Activated T-helper 1 cell treated with anti-CD3 and anti-CD28 coated beads, Interleukin-12 subunit alpha, Interleukin-12 subunit beta, Interleukin-2, Interleukin-4 antibody, amounts not matched to agents 30 ng/mL and 10 ng/mL and 1 ng/mL, durations not matched to agents 14 hours and 24 hours and 36 hours (primary cell): ENCODE measurements around the gene DNAAF5. TPM values are rescaled to one million over a fixed set of nuclear protein-coding genes. Genes with fewer than 3 reads are reported as not detected.
"Not testable (repeated sequence)": the region's sequence is repeated elsewhere in the genome, so short reads cannot be mapped to it uniquely, and the experiment has no call there.

ENCODE experiments used
- DNase-seq: peaks from one replicate; pipeline ENCODE4 v3.0.0; 2021; ENCODE audit warnings: low spot score
- H3K27ac Mint-ChIP-seq: one replicate; pipeline ENCODE4 v1.8.0; 2021; ENCODE audit warnings: mild to moderate bottlenecking, mixed read lengths
- H3K27me3 Mint-ChIP-seq: one replicate; pipeline ENCODE4 v1.8.0; 2022; ENCODE audit warnings: mild to moderate bottlenecking, moderate library complexity, mixed read lengths; ENCODE audit not compliant: insufficient read depth
- H3K36me3 Mint-ChIP-seq: one replicate; pipeline ENCODE4 v1.8.0; 2021; ENCODE audit warnings: low read depth, mixed read lengths
- H3K4me1 Mint-ChIP-seq: one replicate; pipeline ENCODE4 v1.8.0; 2021; ENCODE audit warnings: low read depth, mixed read lengths
- H3K4me3 Mint-ChIP-seq: one replicate; pipeline ENCODE4 v1.8.0; 2021; ENCODE audit warnings: mild to moderate bottlenecking, moderate library complexity, mixed read lengths
- H3K9me3 Mint-ChIP-seq: one replicate; pipeline ENCODE4 v1.8.0; 2021; ENCODE audit warnings: mixed read lengths
- intact Hi-C: fragments of 100-400 bp; cut with micrococcal nuclease; formaldehyde crosslinking; loops from one replicate; pipeline ENCODE4 v1.15.1; 2024
- total RNA-seq: library from RNA; stranded (reverse); gene quantifications from 2 replicates; pipeline ENCODE4 v1.2.3, GENCODE V29; 2022

Gene DNAAF5
- total RNA-seq, 1 donor from 2014 or later, result 42.7 TPM

DNA sequence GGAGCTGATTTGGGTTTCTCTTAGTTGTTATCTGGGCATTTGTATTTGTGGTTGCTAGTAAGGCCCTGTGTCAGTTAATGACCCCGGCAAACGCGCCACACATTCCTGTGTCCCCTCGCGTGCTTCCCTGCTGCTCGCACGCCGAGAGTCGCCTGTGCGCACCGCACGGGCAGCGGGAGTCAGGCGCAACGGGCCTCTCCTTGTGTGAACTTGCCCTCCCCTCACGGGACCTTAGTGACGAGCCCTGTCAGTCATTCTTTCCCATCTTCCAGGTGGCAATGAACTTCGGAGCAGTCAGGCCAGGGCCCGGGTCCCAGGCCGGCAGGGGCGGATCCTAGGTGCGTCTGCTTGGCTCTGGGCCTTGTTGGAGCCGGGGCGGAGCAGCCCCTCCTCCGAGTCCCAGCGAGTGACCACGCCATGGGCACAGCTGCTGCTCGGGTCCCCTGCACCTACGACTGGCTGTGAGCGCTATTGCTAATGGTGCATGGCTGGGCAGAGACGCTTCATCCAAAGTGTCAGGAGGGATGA, 13.0 kb downstream of the DNAAF5 start:
- Mint-ChIP-seq H3K9me3 (no peaks in the 10 kb centered on the region), H3K36me3 (peaks cover 29% of the 10 kb centered on the region), H3K4me1 (peaks cover 10% of the 10 kb centered on the region), H3K27ac (no peak overlapping the region), H3K4me3 (no peak overlapping the region), H3K27me3 (no peaks in the 10 kb centered on the region)
- no peak for DNase-seq
- intact Hi-C loops, result no loop called here

DNA sequence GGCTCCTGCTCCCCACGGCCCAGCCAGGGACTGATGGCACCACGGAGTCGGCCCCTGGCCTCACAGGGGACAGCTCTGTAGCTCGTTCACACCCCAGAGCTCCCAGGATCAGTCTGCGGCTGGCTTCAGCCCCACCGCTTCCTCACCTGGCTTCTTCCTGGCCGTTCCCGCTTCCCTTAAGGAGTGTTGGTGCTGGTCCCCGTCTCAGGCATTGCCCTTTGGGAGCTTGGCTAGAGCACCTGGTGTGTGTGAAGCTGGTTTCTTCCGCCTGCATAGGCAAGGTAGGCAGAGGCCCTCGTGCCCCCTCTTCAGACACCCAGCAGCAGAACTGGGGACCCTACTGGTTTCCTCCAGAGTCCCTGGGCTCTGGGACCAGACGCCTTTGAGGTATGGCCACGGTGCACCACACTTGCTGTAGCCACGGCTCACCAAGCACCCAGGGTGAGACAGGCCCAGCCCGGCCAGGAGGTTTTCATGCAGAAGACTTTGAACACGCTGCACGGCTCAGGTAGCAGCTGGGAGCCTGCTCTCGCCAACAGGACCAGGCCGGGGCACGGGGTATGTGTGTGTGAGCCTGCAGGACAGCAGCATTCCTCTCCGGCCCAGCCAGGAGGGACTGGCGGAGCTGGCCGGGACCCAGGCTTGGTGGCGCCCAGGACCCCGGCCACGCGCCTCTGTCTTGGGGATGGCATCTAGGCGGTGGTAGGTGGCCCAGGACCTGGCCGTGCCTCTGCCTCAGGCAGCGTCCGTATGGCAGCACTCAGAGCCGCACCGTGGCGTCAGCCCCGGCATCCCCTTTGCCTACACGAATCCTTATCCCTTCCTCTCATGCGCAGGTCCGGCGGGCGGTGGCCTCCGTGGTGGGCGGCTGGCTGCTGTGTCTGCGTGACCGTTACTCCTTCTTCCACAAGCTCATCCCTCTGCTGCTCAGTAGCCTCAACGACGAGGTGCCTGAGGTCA, 13.8 kb downstream of the DNAAF5 start:
- H3K4me3 Mint-ChIP-seq, result no peak overlapping the region
- H3K4me1 Mint-ChIP-seq, result peaks cover 10% of the 10 kb centered on the region
- DNase-seq, result no peak
- intact Hi-C loops, result no loop called here
- H3K9me3 Mint-ChIP-seq, result no peaks in the 10 kb centered on the region
- H3K27me3 Mint-ChIP-seq, result no peaks in the 10 kb centered on the region
- peaks cover 34% of the 10 kb centered on the region for H3K36me3 Mint-ChIP-seq
- H3K27ac Mint-ChIP-seq, result no peak overlapping the region

DNA sequence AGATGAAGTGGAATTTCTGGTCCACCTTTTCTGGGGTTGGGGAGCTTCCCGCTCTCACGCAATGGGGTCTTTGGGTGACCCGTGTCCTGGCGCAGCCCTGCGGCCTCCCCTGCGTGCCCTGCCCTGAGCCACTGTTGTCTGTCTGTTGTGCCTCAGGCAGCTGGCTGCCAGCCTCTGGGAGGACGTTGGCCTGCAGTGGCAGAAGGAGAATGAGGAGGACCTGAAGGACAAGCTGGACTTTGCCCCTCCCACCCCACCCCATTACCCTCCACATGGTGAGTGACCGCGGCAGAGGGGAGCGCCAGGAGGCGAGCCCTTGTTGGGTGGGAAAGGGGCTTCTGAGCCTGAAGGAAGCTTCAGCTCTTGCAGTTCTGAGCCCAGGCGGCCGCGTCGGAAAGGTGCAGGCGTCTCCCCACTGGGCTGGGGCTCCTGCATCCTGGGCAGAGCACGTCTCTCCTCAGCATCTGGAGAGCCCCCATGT, 14.7 kb downstream of the DNAAF5 start:
- H3K27me3 Mint-ChIP-seq, result no peaks in the 10 kb centered on the region
- peaks cover 10% of the 10 kb centered on the region for H3K4me1 Mint-ChIP-seq
- no peaks in the 10 kb centered on the region for H3K9me3 Mint-ChIP-seq
- DNase-seq, result no peak
- no peak overlapping the region for H3K4me3 Mint-ChIP-seq
- no peak overlapping the region for H3K27ac Mint-ChIP-seq
- intact Hi-C loops, result no loop called here
- H3K36me3 Mint-ChIP-seq, result peaks cover 36% of the 10 kb centered on the region

DNA sequence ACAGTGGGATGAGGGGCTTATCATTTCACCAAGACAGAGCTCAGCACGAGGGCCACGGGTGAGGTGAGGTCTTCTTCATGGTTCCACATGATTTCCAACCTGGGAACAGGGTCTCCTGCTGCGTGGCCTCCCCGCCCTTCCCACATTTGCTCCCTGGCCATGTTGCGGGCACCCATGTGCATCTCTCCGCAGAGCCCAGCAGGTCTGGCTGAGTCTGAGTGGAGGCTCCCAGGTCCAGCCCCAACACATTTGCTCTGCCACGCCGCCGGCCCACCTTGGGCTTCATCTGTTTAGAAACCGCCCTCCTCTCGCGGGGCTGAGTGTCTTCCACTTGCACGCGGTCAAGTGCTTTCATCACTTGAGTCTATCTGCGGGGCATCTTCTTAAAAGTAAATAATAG, 15.4 kb downstream of the DNAAF5 start:
- Mint-ChIP-seq H3K4me3 (no peak overlapping the region), H3K36me3 (peaks cover 36% of the 10 kb centered on the region), H3K27ac (no peak overlapping the region), H3K9me3 (no peaks in the 10 kb centered on the region), H3K27me3 (no peaks in the 10 kb centered on the region), H3K4me1 (peaks cover 10% of the 10 kb centered on the region)
- intact Hi-C loops, result no loop called here
- no peak for DNase-seq

DNA sequence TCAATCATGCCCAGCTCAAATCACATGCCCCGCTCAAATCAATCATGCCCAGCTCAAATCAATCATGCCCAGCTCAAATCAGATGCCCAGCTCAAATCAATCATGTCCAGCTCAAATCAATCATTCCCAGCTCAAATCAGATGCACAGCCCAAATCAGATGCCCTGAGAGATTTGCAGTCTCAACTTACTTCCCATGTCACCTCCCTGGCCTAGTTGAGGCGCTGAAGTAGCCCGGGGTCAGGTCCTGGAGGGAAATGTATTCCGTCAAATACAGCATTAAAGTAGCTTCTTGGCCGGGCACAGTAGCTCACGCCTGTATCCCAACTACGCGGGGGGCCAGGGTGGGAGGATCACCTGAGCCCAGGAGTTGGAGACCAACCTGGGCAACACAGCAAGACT, 16.3 kb downstream of the DNAAF5 start:
- Mint-ChIP-seq H3K4me1 (peaks cover 5% of the 10 kb centered on the region), H3K27me3 (no peaks in the 10 kb centered on the region), H3K4me3 (no peak overlapping the region), H3K27ac (no peak overlapping the region), H3K36me3 (peaks cover 31% of the 10 kb centered on the region), H3K9me3 (no peaks in the 10 kb centered on the region)
- intact Hi-C loops, result no loop called here
- no peak for DNase-seq

DNA sequence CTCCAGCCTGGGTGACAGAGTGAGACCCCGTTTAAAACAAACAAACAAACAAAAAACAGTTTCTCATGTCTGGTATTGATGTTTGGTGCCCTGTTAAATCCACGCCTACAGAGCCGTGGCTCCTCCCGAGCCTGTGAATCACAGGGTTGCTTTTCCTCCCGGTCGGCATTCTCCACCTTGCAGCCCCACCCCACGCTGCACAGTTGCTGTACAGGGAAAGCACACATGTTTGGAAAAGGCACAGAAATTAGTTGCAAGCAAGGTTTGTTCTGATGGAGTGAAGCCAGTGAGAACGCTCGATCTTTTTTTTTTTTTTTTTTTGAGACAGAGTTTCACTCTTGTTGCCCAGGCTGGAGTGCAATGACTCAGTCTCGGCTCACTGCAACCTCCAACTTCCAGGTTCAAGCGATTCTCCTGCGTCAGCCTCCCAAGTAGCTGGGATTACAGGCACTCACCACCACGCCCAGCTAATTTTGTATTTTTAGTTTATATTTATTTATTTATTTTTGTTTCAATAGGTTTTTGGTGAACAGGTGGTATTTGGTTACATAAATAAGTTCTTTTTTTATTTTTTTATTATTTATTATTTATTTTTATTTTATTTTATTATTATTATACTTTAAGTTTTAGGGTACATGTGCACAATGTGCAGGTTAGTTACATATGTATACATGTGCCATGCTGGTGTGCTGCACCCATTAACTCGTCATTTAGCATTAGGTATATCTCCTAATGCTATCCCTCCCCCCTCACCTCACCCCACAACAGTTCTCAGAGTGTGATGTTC, 17.0 kb downstream of the DNAAF5 start:
- H3K9me3 Mint-ChIP-seq, H3K27ac Mint-ChIP-seq, H3K4me3 Mint-ChIP-seq, DNase-seq, intact Hi-C loops, H3K4me1 Mint-ChIP-seq, H3K27me3 Mint-ChIP-seq: not testable (repeated sequence)
- peaks cover 23% of the 10 kb centered on the region for H3K36me3 Mint-ChIP-seq

GRCh38 chr7:744128-744520, 17.6 kb downstream of the DNAAF5 start:
- H3K27me3 Mint-ChIP-seq, H3K27ac Mint-ChIP-seq, intact Hi-C loops, DNase-seq, H3K4me1 Mint-ChIP-seq, H3K4me3 Mint-ChIP-seq, H3K9me3 Mint-ChIP-seq: not testable (repeated sequence)
- peaks cover 23% of the 10 kb centered on the region for H3K36me3 Mint-ChIP-seq

DNA sequence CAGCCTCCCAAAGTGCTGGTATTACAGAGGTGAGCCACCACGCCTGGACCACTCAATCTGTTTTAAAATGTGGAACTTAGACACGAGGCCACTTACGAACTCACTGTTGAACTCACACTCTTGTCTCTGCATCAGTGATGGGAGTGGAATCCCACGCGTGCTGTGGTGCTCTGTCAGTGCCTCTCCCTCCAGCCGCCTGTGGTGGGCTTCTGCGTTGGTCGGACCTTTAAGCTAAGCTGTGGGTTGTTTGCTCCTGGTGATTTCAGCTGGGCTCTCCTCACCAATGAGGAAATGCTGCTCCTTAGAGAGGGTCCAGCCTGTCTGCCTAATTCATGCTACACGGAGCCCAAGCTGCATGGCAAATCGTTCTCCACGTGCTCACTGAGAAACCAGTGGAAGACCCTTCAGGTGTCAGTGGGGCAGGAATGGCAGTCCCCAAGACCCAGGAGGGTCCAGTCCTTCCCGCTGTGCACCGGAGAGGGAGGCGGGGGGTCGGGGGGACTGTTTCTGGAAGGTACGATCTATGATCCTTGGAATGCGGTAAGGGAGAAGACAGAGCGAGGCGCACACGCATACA, 18.4 kb downstream of the DNAAF5 start:
- Mint-ChIP-seq H3K9me3 (no peaks in the 10 kb centered on the region), H3K4me1 (no peaks in the 10 kb centered on the region), H3K4me3 (no peak overlapping the region), H3K36me3 (peaks cover 23% of the 10 kb centered on the region), H3K27me3 (no peaks in the 10 kb centered on the region), H3K27ac (no peak overlapping the region)
- no peak for DNase-seq
- intact Hi-C loops, result no loop called here

- Mint-ChIP-seq H3K4me1 (no peaks in the 10 kb centered on the region), H3K36me3 (peaks cover 23% of the 10 kb centered on the region), H3K9me3 (no peaks in the 10 kb centered on the region), H3K27ac (no peak overlapping the region), H3K27me3 (no peaks in the 10 kb centered on the region), H3K4me3 (no peak overlapping the region)
- no peak for DNase-seq
- intact Hi-C loops, result no loop called here
Observed at GRCh38 chr7:745431-746154, 19.1 kb downstream of the DNAAF5 start.

- DNase-seq, result no peak
- no peaks in the 10 kb centered on the region for H3K9me3 Mint-ChIP-seq
- no peaks in the 10 kb centered on the region for H3K4me1 Mint-ChIP-seq
- no peaks in the 10 kb centered on the region for H3K27me3 Mint-ChIP-seq
- no peak overlapping the region for H3K27ac Mint-ChIP-seq
- no peak overlapping the region for H3K4me3 Mint-ChIP-seq
- peaks cover 20% of the 10 kb centered on the region for H3K36me3 Mint-ChIP-seq
- intact Hi-C loops, result no loop called here
Observed at GRCh38 chr7:746155-747061, 19.9 kb downstream of the DNAAF5 start.

DNA sequence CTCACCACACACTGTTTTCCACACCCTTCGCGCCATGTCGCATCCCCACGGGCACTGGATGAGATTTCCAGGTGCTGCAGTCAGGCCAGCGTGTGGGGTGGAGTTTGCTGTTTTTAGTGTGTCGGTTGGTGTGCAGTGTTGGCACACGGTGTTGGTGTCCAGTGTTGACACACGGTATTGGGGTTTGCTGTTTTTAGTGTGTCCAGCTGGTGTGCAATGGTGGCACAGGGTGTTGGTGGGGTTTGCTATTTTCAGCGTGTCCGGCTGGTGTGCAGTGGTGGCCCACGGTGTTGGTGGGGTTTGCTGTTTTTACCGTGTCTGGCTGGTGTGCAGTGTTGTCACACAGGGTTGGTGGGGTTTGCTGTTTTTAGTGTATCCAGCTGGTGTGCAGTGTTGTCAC, 20.7 kb downstream of the DNAAF5 start:
- no peaks in the 10 kb centered on the region for H3K4me1 Mint-ChIP-seq
- H3K36me3 Mint-ChIP-seq, result peaks cover 19% of the 10 kb centered on the region
- no peaks in the 10 kb centered on the region for H3K27me3 Mint-ChIP-seq
- no peak overlapping the region for H3K4me3 Mint-ChIP-seq
- no peak for DNase-seq
- intact Hi-C loops, result no loop called here
- H3K9me3 Mint-ChIP-seq, result no peaks in the 10 kb centered on the region
- no peak overlapping the region for H3K27ac Mint-ChIP-seq
